HG03571 (cell line): ENCODE data around the gene CALM1.

ENCODE experiments used
- ATAC-seq: cut with Tn5 transposase; IDR thresholded peaks from one replicate; pipeline ENCODE4 v1.9.1; 2021; ENCODE audit not compliant: unreplicated experiment

The CALM1 gene

DNA sequence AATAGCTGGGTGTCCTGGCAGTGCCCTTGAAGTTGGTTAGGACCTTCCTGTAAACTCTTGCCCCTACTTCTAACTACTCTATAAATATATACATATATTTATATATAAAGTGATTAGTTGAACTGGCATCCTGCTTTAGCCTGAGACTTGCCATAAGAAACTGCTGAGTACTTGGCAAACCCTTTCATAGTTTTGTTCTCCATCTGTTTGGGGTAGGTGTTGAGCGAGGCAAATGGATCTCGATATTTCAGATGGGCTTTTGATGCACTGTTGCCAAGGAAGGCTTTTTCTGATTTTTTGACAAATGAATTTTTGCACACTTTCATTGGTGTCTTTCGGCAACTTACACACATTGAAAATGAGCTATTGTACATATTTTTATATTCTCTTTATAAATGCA is 10.4 kb downstream of the CALM1 start:
- no peak for ATAC-seq

DNA sequence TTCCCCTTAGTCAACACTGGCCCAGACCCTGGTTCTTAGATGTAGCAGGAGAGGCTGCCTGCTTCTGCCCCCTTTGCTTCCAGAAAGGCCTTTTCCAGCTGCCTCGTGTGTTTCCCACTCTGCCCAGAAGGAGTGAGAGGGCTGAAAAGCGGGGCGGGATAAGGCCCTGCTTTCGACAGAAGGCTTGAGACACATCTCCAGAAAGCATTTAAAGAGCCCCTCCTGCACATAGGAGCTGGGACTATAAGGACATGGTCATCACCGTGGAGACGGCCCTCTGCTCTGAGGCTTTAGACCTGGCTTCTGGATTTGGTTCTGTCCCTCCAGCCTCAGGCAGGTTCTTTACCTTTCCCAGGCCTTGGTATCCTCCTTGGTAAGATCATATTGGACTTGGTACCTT is 11.9 kb downstream of the CALM1 start:
- ATAC-seq: no peak

DNA sequence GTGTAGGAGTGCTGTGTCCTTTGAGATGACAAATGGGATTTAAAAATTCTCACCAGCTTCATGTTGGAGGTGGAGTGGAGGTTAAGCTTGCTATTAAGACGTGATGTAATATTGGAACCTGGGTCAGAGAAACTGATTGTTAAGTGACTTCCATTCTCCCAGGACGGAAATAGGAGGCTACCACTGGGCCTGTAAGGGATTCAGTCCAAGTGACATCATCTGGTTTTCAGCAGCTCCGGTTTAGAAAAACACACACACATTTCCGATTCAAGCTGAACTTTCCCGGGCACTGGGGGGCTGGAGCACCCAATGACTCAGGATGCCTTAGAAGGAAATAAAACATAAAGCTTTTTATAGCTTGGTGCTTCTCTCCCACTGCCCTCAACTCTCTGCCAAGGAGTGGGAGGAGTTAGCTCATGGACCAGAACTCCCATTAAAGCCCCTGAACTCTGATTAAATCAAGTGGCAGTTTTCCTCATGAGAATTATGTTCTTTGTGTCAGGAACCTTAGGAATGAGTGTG is 12.4 kb downstream of the CALM1 start:
- no peak for ATAC-seq

DNA sequence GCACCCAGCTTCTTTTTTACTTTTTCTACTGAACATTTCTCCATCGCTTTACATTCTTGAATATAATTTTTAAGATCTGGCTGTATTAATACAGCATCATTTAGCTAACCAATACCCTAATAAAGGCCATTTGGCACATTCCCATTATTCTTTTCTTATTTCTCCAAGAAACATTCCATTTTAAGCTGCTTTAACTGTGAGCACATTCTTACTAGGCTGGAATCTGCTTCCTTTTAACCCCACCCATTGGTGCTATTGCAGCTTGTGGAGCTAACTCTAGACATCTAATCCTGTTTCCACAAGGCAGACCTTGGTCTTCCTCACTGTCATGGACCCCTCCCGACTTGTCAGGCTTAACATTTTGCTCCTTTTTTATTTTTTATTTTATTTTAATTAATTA is 15.2 kb downstream of the CALM1 start:
- no peak for ATAC-seq

DNA sequence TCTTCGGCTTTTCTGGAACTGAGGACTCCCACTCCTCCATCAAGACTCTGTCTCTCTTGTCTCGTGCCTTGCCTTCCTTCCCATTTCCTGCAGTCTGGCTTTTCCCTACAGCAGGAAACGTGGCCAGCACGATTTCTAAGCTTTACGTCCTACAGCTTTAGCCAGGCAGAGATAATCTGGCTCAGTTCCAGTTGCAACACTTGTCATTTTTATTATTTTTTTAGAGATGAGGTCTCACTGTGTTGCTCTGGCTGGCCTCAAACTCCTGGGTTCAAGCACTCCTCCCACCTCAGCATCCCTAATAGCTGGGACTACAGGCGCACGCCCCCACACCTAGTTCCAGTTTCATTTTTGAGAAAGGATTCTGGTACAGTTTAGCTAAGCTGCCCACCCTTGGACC is 19.9 kb downstream of the CALM1 start:
- ATAC-seq: no peak

DNA sequence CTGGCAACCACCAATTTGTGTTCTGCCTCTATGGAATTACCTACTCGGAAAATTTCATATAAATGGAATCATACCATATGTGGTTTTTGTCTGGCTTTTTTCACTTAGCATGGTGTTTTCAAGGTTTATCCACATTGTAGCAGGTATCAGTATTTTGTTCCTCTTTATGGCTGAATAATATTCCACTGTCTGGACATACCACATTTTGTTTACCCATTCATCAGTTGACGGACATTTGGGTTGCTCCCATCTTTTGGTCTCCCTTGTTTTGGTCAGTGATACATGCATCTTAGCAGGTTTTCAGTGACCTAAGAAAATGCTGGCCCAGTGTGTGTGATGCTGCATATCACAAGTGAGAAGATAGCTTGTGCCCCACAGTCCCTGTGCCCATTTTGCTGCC is 21.2 kb downstream of the CALM1 start:
- no peak for ATAC-seq

DNA sequence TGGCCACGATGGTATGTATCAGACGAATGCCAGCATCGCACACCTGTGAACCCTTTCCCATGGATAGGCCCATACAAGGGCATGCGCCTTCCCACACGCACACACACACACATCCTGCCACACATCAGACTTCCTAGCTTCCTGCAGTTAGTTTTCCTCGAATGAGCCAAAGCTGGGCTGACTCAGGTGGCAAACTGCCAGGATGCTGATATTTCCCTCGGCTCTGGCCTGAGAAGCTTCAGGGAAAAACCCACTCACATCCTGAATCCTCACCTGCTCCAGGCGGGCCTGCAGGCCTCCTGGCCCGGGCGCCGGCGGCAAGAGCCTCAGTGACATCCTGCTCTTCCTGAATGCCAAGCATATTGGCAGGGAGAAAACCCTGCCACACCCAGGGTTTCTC is 22.4 kb downstream of the CALM1 start:
- no peak for ATAC-seq

DNA sequence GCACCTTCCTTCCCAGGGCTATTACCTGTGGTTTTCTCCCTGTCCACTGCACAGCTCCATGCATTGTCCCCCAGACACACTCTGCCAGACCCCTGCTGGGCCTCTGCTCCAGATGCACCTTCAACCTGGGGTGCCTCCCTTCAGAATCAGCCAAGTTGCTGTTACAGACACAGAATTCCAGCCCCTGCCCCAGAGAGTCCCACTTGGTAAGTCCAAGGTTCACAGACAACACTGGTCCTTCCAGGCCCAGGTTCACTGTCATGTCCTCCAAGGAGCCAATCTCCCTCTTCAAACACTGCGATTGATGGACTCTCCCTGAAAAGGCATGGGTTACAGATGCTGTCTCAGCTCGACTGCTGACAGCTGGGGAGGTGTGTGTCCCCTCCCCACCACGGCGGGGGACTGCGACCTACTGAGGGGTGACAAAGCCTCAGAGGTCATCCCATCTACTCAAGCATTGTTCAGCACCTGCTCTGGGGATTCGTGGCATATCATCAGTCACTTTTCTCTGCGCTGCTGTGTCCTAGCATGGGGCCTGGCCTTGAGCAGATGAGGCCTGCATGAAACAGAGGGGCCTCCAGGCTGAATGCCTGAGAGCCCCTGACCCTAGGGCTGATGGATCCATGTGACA is 24.3 kb downstream of the CALM1 start:
- ATAC-seq: no peak

DNA sequence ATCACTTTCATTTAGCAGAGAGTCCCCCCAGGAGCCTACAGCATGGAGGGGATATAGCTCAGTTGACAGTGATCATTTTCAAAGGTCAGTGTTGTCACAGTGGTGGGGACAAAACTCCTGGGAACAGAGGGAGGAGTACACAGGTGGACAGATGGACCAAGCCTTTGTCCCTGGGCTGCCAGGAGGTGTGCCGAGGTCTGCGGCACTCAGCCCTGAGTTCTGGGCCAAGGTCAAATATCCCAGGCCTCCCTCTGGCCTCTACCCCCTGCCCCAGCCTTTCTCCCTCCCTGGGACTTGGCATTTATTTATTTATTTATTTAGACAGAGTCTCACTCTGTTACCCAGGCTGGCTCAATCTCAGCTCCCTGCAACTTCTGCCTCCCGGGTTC is 24.8 kb downstream of the CALM1 start:
- no peak for ATAC-seq

DNA sequence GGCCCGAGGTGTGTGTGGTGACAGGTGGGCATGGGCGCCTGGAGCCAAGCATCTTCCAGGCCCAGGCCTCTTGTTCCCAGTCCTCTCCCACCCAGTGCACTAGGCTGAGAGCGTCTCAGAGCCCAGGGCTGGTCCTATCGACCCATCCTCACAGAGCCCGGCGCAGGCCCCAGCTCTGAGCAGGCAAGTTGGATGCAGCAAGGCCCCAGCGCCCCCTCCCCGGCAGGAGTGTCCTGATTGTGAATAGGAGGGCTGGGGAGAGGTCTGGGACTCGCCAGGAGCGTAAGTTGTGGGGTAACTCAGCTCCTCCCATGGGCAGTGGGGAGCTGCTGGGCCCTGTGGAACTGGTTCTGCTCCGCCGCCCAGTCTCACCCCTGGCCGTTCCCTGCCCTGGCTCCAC is 26.3 kb downstream of the CALM1 start:
- no peak for ATAC-seq

DNA sequence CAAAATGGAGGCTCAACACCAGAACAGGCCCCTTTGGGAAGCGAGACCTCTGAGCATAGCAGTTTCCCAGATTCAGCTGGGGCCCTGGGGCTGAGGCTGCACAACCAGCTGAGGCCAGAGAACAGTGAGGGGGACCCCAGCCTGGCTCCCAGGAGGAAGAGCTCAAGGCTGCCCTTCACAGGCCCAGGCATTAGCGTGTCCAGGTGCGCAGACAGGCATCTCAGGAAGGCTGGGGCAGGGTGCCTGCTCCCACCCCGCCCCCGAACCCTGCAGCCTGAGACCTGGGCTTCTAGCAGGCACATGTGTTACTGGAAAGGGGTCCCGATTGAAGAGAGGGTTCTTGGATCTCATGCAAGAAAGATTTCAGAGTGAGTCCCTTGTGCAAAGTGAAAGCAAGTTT is 27.2 kb downstream of the CALM1 start:
- no peak for ATAC-seq

DNA sequence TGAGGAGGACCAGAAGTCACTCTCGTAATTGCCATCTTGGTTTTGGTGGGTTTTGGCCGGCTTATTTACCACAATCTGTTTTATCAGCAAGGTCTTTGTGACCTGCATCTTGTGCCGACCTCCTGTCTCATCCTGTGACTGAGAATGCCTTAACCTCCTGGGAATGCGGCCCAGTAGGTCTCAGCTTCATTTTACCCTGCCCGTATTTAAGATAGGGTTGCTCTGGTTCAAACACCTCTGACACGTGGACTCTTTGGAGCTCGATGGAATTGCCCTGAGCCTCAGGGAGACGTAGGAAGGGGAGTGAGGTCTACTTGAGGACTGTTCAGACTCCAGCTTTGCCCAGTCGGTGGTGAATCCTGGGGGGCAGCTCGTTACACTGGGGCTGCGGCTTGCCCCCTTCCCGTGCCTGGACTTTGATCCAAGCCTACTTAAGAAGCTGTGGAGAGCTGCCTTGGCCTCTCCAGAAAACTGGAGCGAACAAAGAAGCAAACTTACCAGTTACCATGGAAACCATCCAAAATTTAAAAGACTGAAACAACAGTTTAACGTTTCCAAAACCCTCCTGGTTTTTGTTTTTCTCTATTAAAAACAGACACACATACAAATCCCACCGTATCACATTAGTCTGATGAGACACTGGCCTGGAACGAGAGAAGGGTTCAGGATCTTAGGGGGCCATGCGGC is 28.0 kb downstream of the CALM1 start:
- no peak for ATAC-seq

DNA sequence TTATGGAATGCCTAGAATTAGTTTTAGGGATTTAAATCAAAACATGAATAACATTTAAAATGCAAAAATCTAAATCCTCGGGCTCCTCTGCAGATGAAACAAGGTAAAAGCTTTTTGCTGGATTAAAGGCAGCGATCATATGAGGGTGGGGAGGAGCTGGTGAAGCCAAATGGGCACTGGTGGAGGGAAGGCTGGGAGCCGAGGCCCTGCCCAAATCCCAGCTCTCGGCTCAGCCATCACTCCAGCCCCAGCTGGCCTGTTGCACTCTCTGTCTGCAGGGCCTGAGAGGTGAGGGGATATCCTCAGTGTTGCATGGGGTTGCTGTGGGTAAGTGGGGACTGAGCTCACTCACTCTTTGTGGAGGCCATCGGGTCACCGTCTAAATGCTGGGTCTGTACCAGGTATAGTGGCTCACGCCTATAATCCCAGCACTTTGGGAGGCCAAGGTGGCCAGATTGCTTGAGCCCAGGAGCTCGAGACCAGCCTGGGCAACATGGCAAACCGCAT is 28.6 kb downstream of the CALM1 start:
- ATAC-seq: no peak

DNA sequence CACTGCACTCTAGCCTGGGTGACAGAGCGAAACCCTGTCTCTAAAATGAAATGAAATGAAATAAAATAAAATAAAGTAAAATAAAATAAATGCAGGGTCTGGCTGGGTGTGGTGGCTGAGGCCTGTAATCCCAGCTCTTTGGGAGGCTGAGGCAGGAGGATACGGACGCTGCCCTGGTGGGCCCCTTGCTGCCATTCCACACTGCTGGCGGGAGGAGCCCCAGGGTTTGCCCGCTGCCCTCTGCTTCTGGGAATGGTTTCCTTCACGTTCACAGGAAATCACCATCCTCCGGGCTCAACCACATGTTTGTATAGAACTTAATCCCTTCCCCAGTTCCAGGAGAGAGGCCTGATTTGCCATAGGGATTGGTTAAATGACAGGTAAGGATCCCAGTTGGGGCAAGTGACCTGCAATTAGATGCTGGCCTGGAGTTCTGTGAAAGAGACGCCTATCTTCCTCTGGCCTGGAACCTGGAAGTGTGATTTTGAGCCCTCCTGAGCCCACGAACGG is 29.3 kb downstream of the CALM1 start:
- ATAC-seq: no peak

DNA sequence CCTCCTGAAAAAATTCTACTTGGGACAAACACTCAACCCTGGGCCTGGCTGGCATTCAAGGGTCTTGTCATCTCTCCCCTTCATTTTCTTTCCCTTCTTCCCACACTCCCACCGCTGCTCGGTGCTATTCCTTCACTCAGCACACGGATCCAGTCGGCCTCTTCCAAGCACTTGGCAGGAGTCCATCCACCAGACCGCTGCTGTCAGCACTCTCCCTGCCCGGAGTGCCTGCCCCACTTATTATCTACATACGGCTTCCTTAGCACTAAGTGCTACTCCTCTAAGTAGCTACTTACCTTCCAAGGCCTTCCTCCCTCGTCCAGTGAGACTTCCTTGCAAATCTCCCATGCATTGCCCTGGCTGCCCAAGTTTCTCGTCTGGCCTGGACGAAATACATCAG is 29.8 kb downstream of the CALM1 start:
- ATAC-seq: no peak

DNA sequence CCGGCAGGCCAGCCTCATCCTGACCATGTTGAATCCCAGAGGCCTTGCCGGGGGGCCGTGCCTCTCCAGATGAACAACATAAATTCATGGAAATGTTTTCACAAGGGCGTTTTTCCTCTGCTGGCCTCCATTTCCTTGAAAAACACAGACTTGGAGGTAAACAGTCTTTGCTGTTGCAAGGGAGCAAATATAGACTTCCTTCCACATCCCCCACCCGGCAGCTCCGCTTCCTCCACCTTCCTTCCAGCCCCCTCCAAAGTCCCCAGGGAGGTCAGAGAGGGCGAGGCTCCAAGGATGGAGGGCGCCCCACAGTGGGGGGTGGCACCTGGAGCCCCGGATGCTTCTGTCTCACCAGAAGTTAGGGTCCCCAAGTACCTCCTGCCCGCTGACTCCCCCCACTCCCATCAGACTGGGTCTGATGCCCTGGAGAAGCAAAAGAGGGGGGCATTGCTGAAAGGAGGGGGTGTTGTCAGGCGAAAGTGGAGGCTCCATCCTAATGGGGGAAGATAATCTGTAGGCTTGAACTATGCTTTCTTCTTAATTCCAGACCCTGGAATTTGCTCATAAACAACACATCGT is 31.1 kb downstream of the CALM1 start:
- no peak for ATAC-seq

DNA sequence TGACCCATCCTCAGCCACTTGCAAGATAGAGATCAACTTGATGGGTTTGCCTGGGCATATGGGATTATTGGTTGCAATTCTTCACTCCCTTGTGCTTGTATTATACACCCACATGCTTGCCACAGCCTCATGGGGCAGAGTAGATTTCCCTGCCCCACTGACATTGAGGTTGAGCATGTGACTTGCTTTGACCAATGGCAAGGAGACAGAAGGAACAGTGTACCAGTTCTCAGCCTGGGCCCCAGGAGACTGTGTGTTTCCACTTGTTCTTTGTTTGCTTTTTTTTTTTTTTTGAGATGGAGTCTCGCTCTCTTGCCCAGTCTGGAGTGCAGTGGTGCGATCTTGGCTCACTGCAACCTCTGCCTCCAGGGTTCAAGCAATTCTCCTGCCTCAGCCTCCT is 31.8 kb downstream of the CALM1 start:
- no peak for ATAC-seq

DNA sequence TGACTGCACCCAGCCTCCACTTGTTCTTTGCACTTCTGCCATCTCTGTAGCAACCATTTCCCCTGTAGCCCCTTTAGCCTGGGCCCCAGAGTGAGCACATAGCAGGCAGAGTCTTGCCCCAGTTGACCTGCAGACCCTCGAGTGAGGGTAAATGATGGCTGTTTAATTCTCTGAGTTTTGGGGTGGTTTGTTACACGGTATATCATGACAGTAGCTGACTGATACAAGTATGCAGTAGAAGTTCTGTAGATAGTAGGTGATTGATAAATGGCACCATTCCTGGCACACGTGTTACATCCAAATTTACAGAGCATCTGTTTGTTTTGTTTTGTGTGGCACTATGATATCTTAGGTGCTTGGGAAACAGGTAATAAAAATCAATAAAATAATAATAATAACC is 32.4 kb downstream of the CALM1 start:
- no peak for ATAC-seq

DNA sequence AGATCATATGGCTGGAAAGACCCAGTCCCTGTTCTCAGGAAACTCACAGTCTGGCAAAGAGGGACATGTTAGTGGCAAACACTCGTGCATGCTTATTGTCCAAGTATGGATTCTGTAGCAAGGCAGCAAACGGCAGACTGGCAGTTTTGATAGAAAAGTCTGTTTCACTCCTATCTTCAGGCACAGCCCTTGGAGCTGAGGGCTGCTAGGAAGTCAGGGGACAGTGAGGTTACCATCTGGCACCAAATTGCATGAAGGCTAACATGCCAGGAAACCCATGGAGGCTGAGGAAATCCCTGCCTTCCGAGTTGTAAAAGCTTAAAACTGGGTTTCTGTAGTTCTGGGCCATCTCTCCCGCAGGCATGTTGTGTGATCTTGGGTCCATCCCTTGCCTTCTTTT is 32.9 kb downstream of the CALM1 start:
- ATAC-seq: no peak

DNA sequence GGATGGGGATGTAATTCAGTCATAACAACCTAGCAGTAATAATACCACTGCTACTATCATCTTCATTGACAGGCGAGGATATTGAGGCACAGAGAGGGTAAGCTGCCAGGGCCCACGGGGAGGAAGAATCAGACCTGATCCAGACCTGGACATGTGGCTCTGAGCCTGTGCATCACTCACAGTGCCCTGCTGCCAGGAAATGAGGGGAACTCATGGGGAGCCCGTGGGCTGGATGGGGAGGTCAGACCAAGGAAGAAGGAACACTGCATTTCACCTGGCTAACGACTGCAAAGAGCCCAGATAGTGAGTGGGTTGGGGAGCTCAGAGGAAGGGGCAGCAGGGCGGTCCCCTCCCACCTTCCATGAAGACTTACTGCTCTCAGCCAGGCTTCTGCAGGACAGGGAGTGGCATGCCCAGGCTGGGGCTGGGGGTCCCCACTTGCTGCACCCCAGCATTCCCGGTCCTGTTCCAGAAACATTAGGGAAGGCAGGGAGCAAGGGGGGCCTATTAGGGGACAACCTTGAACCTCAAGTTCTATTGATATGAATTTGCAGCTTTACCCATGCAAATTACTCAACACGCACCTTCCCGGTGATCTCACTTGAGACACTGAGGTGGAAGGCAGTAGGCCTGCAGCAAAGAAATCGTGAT is 37.7 kb downstream of the CALM1 start:
- ATAC-seq: no peak

DNA sequence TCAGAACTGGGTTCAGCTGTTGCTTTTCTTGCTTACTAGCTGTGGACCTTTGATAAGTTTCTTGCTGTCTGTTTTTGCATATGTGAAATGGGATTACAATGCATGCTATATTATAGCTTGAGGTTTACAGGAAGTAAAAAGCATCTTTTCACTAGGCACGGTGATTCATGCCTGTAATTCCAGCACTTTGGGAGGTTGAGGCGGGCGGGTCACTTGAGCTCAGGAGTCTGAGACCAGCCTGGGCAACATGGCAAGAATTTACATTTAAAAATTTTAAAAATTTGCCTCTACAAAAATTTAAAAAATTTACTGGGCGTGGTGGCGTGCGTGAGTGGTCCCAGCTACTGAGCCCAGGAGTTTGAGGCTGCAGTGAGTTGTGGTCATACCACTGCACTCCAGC is 42.0 kb downstream of the CALM1 start:
- no peak for ATAC-seq

DNA sequence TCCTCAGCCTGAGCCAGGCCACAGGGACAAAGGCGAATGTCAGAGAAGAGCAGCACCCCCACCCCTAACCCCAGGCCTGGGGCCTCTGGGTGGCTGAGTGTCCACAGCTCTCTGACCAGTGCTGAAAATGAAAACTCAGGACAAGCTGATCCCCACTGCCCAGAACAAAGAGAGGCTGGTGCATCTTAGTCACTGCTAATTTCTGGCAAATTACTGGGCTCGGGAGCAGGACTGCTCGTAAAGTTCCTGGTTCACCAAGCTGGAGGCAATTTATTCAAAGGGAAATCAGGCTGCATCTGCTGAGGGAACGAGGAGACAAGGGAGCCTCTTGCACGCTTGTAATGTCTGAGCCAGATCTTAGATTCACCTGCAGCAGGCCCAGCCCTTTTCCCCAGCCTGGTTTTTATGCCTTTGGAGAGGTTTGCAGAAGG is 43.2 kb downstream of the CALM1 start:
- no peak for ATAC-seq
